Suprapubic skin (tissue), 4 donors: Measurements from ENCODE around the gene SHROOM3.

ENCODE experiments used
- CTCF ChIP-seq, 2 donors: fragments of 200-600 bp in 1 of 2; fragments of 450-650 bp in 1 of 2; sonication (generic) in 1 of 2; IDR thresholded peaks; one replicate each; pipeline ENCODE4 v1.5.1; 2016 to 2019; ENCODE audit warnings: antibody characterized with exemption in 2 of 2, mild to moderate bottlenecking in 1 of 2, moderate library complexity in 1 of 2
- POLR2A ChIP-seq, 2 donors: fragments of 450-650 bp; IDR thresholded peaks; one replicate each; pipeline ENCODE4 v1.6.1; 2017; ENCODE audit warnings: antibody characterized with exemption in 2 of 2, mild to moderate bottlenecking in 2 of 2, moderate library complexity in 2 of 2
- POLR2AphosphoS5 ChIP-seq, 3 donors: sonication (generic); formaldehyde crosslinking; IDR thresholded peaks; one replicate each; pipeline ENCODE4 v1.6.1; 2017; ENCODE audit warnings: antibody characterized with exemption in 3 of 3

DNA sequence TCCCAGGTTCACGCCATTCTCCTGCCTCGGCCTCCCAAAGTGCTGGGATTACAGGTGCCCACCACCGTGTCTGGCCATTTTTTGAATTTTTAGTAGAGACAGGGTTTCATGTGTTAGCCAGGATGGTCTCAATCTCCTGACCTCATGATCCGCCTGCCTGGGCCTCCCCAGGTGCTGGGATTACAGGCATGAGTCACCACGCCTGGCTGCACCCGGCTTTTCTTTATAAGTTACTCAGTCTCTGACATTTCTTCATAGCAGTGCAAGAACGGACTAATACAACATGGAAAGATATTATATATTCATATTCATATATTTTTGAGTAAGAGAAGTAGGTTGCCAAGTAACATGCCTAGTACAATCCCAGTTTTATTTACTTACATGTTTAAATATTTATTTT lies 22.9 kb downstream of the SHROOM3 start:
- TF ChIP-seq CTCF (IDR thresholded peaks at IDR 0.05) (no peak), POLR2A (IDR thresholded peaks at IDR 0.05) (no peak), POLR2AphosphoS5 (IDR thresholded peaks at IDR 0.05) (no peak)
